ENCODE data around the gene ALK. TPM values are rescaled to one million over a fixed set of nuclear protein-coding genes. Genes with fewer than 3 reads are reported as not detected.

Gene ALK
- polyA plus RNA-seq, 3 donors = not detected

DNA sequence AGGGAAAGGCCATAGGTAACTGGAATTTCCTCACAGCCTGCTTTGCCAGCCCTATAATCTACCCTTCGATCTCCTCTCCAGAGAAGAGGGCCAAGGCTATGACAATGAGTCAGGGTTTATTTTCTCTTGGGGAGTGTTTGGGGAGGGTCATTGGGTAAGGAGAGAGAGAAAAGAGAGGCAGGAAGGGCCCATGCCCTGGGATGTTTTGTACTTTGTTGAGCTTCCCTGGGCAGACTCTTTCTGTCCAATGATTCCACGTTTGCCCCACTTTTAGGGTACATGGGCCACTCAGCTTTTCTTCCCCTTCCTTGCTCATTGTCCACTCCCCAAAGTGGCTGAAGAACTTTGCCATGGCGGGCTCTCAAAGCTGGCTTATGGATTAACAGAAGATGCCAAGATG, 224.2 kb downstream of the ALK start:
- Mint-ChIP-seq H3K36me3 (no peaks in the 10 kb centered on the region), H3K27ac (no peak overlapping the region), H3K27me3 (ENCODE audit: low read depth in 3 of 3) (peaks cover 0 to 3% (median 2%) of the 10 kb centered on the region in 3 donors), H3K9me3 (peaks cover 2 to 17% (median 6%) of the 10 kb centered on the region in 7 donors), H3K4me1 (no peaks in the 10 kb centered on the region), H3K4me3 (no peak overlapping the region)
- intact Hi-C loops (cut with micrococcal nuclease) = no loop called here
- Histone ChIP-seq H2AFZ (ENCODE audit: insufficient read depth, low read depth, low read length, poor library complexity, severe bottlenecking) (no peak overlapping the region), H4K20me1 (ENCODE audit: insufficient read depth, low read length) (no peaks in the 10 kb centered on the region), H3K9me3 (replicated peaks in 1 of 2; ENCODE audit: control insufficient read depth in 1 of 2, insufficient read depth in 1 of 2, low read length in 2 of 2) (peaks cover 5 to 10% of the 10 kb centered on the region in 2 donors), H3K4me2 (replicated peaks; ENCODE audit: extremely low read depth, low read length, poor library complexity, severe bottlenecking) (no peak overlapping the region), H3K27ac (ENCODE audit: low read depth in 1 of 2, low read length in 2 of 2) (no peak overlapping the region), H3K9ac (ENCODE audit: insufficient read depth, low read length, poor library complexity, severe bottlenecking) (no peak overlapping the region), H3K79me2 (ENCODE audit: insufficient read depth, low read length) (no peaks in the 10 kb centered on the region), H3K27me3 (ENCODE audit: control insufficient read depth in 2 of 2, insufficient read depth in 2 of 2, low read length in 2 of 2) (no peaks in the 10 kb centered on the region), H3K4me1 (ENCODE audit: control insufficient read depth in 1 of 2, insufficient read depth in 2 of 2, low read length in 2 of 2) (no peaks in the 10 kb centered on the region), H3K36me3 (replicated peaks in 1 of 2; ENCODE audit: control insufficient read depth in 1 of 2, insufficient read depth in 2 of 2, low read length in 2 of 2) (no peaks in the 10 kb centered on the region), H3K4me3 (replicated peaks in 1 of 3; ENCODE audit: low read depth in 2 of 3, low read length in 3 of 3) (no peak overlapping the region)
- TF ChIP-seq, protein P1, sequence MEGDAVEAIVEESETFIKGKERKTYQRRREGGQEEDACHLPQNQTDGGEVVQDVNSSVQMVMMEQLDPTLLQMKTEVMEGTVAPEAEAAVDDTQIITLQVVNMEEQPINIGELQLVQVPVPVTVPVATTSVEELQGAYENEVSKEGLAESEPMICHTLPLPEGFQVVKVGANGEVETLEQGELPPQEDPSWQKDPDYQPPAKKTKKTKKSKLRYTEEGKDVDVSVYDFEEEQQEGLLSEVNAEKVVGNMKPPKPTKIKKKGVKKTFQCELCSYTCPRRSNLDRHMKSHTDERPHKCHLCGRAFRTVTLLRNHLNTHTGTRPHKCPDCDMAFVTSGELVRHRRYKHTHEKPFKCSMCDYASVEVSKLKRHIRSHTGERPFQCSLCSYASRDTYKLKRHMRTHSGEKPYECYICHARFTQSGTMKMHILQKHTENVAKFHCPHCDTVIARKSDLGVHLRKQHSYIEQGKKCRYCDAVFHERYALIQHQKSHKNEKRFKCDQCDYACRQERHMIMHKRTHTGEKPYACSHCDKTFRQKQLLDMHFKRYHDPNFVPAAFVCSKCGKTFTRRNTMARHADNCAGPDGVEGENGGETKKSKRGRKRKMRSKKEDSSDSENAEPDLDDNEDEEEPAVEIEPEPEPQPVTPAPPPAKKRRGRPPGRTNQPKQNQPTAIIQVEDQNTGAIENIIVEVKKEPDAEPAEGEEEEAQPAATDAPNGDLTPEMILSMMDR (IDR thresholded peaks at IDR 0.05) = no peak
- 63% methylated on average over 1 of the region's 3 CpGs for WGBS (ENCODE audit: insufficient coverage)
- DNase-seq = no peak

DNA sequence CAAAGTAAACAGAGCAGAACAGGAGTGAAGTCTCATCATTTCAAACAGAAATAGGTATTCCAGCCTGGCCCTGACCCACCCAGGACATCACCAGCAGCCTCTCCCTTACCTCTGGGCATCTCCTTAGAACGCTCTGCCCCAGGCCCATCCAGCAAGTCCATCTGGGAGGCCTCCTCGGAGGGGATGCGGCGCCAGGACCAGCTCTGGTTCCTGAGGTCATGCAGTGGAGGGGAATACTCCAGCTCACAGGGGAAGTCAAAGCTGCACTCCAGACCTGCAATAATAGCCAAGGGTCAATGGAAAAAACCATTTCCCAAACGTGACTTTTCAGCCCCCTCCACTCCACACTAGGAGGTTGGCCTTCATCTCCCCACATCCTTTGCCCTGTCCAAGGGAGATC, 226.6 kb downstream of the ALK start:
- Histone ChIP-seq H2AFZ (ENCODE audit: insufficient read depth, low read depth, low read length, poor library complexity, severe bottlenecking) (no peak overlapping the region), H4K20me1 (ENCODE audit: insufficient read depth, low read length) (no peaks in the 10 kb centered on the region), H3K27me3 (ENCODE audit: control insufficient read depth in 2 of 2, insufficient read depth in 2 of 2, low read length in 2 of 2) (no peaks in the 10 kb centered on the region), H3K4me2 (replicated peaks; ENCODE audit: extremely low read depth, low read length, poor library complexity, severe bottlenecking) (no peak overlapping the region), H3K27ac (ENCODE audit: low read depth in 1 of 2, low read length in 2 of 2) (no peak overlapping the region), H3K4me3 (replicated peaks in 1 of 3; ENCODE audit: low read depth in 2 of 3, low read length in 3 of 3) (no peak overlapping the region), H3K36me3 (replicated peaks in 1 of 2; ENCODE audit: control insufficient read depth in 1 of 2, insufficient read depth in 2 of 2, low read length in 2 of 2) (no peaks in the 10 kb centered on the region), H3K9me3 (replicated peaks in 1 of 2; ENCODE audit: control insufficient read depth in 1 of 2, insufficient read depth in 1 of 2, low read length in 2 of 2) (peaks cover 5% of the 10 kb centered on the region in 2 donors), H3K79me2 (ENCODE audit: insufficient read depth, low read length) (no peaks in the 10 kb centered on the region), H3K9ac (ENCODE audit: insufficient read depth, low read length, poor library complexity, severe bottlenecking) (no peak overlapping the region), H3K4me1 (ENCODE audit: control insufficient read depth in 1 of 2, insufficient read depth in 2 of 2, low read length in 2 of 2) (no peaks in the 10 kb centered on the region)
- H3K27ac Mint-ChIP-seq = no peak overlapping the region
- DNase-seq = no peak
- 100% methylated on average over 3 of the region's 5 CpGs for WGBS (ENCODE audit: insufficient coverage)
- TF ChIP-seq, protein P1 (IDR thresholded peaks at IDR 0.05) = no peak
- peaks cover 2 to 17% (median 9%) of the 10 kb centered on the region in 7 donors for H3K9me3 Mint-ChIP-seq
- no peaks in the 10 kb centered on the region for H3K36me3 Mint-ChIP-seq
- peaks cover 0 to 2% (median 2%) of the 10 kb centered on the region in 3 donors for H3K27me3 Mint-ChIP-seq (ENCODE audit: low read depth in 3 of 3)
- H3K4me3 Mint-ChIP-seq = no peak overlapping the region
- no peaks in the 10 kb centered on the region for H3K4me1 Mint-ChIP-seq
- intact Hi-C loops (cut with micrococcal nuclease) = no loop called here

Measured in CD14-positive monocyte (primary cell).